Peyer's patch (tissue), 4 donors: ENCODE measurements around the gene ASCC2. TPM values are rescaled to one million over a fixed set of nuclear protein-coding genes. Genes with fewer than 3 reads are reported as not detected.
A peak's percentile ranks its signal among the peaks of the same experiment; 100 is the strongest.

ENCODE experiments used
- DNase-seq, 3 donors: peaks; one replicate each; pipeline ENCODE4 v3.0.0-alpha.2; 2017 to 2019
- H3K27ac ChIP-seq, 4 donors: fragments of 200-600 bp; sonication (generic); one replicate each; pipeline ENCODE4 v1.5.1; 2016 to 2019
- H3K27me3 ChIP-seq, 2 donors: fragments of 200-600 bp; sonication (generic); one replicate each; pipeline ENCODE4 v1.5.1; 2019
- H3K36me3 ChIP-seq, 3 donors: fragments of 200-600 bp; sonication (generic); one replicate each; pipeline ENCODE4 v1.5.1; 2016 to 2019
- H3K4me1 ChIP-seq, 4 donors: fragments of 200-600 bp; sonication (generic); one replicate each; pipeline ENCODE4 v1.5.1; 2016 to 2019
- H3K4me3 ChIP-seq, 4 donors: fragments of 200-600 bp; sonication (generic); 1 replicate in 3 of 4; 2 replicates in 1 of 4; pipeline ENCODE4 v1.5.1; 2016 to 2019; ENCODE audit warnings: mild to moderate bottlenecking in 1 of 4
- H3K9me3 ChIP-seq, 4 donors: fragments of 200-600 bp; sonication (generic); one replicate each; pipeline ENCODE4 v1.5.1; 2016 to 2019; ENCODE audit warnings: mild to moderate bottlenecking in 1 of 4
- POLR2A ChIP-seq, 2 donors: fragments of 450-650 bp; IDR thresholded peaks; one replicate each; pipeline ENCODE4 v1.5.1; 2017; ENCODE audit warnings: antibody characterized with exemption in 2 of 2, mild to moderate bottlenecking in 2 of 2, moderate library complexity in 2 of 2
- total RNA-seq, 4 donors: library from RNA; depleted of rRNA; stranded (reverse); fragments of >200 nt; gene quantifications; one replicate each; pipeline ENCODE4 v1.1.0, GENCODE V29; 2016
- TF ChIP-seq, protein P1 (sequence below), 6 experiments: fragments of 450-650 bp in 4 of 6; fragments of 200-600 bp in 2 of 6; sonication (generic) in 1 of 6; IDR thresholded peaks; one replicate each; pipeline ENCODE4 v1.5.1; 2017 to 2019; ENCODE audit warnings: antibody characterized with exemption in 6 of 6, mild to moderate bottlenecking in 3 of 6, moderate library complexity in 1 of 6

Gene ASCC2
- total RNA-seq, 4 donors from 2014 or later, result 47.5 to 91.6 (median 78.4) TPM

- H3K9me3 ChIP-seq, result no peaks in the 10 kb centered on the region
- H3K27ac ChIP-seq, result no peak overlapping the region
- no peak for DNase-seq
- no peaks in the 10 kb centered on the region for H3K27me3 ChIP-seq
- TF ChIP-seq POLR2A (IDR thresholded peaks at IDR 0.05), result no peak
- TF ChIP-seq, protein P1, sequence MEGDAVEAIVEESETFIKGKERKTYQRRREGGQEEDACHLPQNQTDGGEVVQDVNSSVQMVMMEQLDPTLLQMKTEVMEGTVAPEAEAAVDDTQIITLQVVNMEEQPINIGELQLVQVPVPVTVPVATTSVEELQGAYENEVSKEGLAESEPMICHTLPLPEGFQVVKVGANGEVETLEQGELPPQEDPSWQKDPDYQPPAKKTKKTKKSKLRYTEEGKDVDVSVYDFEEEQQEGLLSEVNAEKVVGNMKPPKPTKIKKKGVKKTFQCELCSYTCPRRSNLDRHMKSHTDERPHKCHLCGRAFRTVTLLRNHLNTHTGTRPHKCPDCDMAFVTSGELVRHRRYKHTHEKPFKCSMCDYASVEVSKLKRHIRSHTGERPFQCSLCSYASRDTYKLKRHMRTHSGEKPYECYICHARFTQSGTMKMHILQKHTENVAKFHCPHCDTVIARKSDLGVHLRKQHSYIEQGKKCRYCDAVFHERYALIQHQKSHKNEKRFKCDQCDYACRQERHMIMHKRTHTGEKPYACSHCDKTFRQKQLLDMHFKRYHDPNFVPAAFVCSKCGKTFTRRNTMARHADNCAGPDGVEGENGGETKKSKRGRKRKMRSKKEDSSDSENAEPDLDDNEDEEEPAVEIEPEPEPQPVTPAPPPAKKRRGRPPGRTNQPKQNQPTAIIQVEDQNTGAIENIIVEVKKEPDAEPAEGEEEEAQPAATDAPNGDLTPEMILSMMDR (IDR thresholded peaks at IDR 0.05), result no peak
- H3K36me3 ChIP-seq, result peaks cover 0 to 84% (median 0%) of the 10 kb centered on the region in 3 donors
- H3K4me1 ChIP-seq, result peaks cover 0 to 3% (median 0%) of the 10 kb centered on the region in 4 donors
- H3K4me3 ChIP-seq, result no peak overlapping the region
Observed at GRCh38 chr22:29816980-29817379, 21.1 kb downstream of the ASCC2 start.

DNA sequence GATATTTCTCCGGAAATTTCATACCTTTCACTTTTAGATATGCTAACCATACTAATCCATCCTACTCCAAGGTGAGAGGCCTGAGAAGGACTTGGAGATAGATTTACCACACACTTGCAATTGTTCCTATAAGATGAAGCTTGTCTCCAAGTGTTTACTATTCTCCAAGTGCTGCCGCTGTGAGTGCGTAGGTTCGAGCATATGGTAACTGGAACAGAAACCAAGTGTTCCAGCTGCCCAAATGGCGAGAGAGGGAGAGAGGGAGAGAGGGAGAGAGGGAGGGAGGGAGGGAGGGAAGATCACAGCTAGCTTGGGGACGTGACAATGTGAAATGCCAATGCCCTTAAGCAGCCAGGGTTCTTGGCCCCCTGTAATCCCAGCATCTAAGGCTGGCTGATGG is 21.5 kb downstream of the ASCC2 start:
- Histone ChIP-seq H3K4me3 (no peak overlapping the region), H3K9me3 (no peaks in the 10 kb centered on the region), H3K36me3 (peaks cover 0 to 84% (median 0%) of the 10 kb centered on the region in 3 donors), H3K27ac (no peak overlapping the region), H3K27me3 (no peaks in the 10 kb centered on the region), H3K4me1 (no peaks in the 10 kb centered on the region)
- TF ChIP-seq, protein P1 (IDR thresholded peaks at IDR 0.05), result no peak
- no peak for TF ChIP-seq POLR2A (IDR thresholded peaks at IDR 0.05)
- DNase-seq, result no peak

DNA sequence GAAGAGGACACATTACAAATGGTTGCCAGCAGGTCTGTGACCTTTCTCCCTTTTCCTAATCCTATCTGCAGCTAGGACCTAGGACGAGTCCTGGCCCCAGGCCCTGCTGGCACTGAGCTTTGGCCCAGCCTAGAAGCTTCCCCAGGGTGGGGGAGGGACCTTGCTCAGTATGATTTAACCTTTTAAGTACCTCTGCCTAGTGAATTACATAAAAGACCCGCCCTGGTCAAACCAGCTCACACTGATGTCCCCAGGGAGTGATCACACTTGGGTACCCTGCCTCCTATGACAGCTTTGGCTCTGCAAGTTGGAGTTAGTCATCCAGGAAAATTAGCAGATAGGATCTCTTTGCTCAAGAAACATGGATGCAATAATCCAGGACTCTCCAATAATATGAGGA is 21.9 kb downstream of the ASCC2 start:
- DNase-seq, result peak in 1 of 3 donors; percentile 49
- no peaks in the 10 kb centered on the region for H3K4me1 ChIP-seq
- H3K4me3 ChIP-seq, result no peak overlapping the region
- H3K27ac ChIP-seq, result no peak overlapping the region
- H3K27me3 ChIP-seq, result no peaks in the 10 kb centered on the region
- no peak for TF ChIP-seq POLR2A (IDR thresholded peaks at IDR 0.05)
- TF ChIP-seq, protein P1 (IDR thresholded peaks at IDR 0.05), result no peak
- no peaks in the 10 kb centered on the region for H3K9me3 ChIP-seq
- H3K36me3 ChIP-seq, result peaks cover 0 to 88% (median 0%) of the 10 kb centered on the region in 3 donors

- H3K9me3 ChIP-seq, result no peaks in the 10 kb centered on the region
- no peaks in the 10 kb centered on the region for H3K27me3 ChIP-seq
- DNase-seq, result no peak
- TF ChIP-seq, protein P1 (IDR thresholded peaks at IDR 0.05), result no peak
- no peak for TF ChIP-seq POLR2A (IDR thresholded peaks at IDR 0.05)
- no peaks in the 10 kb centered on the region for H3K4me1 ChIP-seq
- no peak overlapping the region for H3K4me3 ChIP-seq
- no peak overlapping the region for H3K27ac ChIP-seq
- H3K36me3 ChIP-seq, result peaks cover 0 to 88% (median 0%) of the 10 kb centered on the region in 3 donors
Observed at GRCh38 chr22:29815580-29815979, 22.5 kb downstream of the ASCC2 start.

GRCh38 chr22:29814003-29814402 is 24.1 kb downstream of the ASCC2 start:
- H3K27ac ChIP-seq, result no peak overlapping the region
- H3K36me3 ChIP-seq, result peaks cover 0 to 86% (median 0%) of the 10 kb centered on the region in 3 donors
- H3K4me1 ChIP-seq, result no peaks in the 10 kb centered on the region
- DNase-seq, result no peak
- TF ChIP-seq, protein P1 (IDR thresholded peaks at IDR 0.05), result no peak
- no peak for TF ChIP-seq POLR2A (IDR thresholded peaks at IDR 0.05)
- no peak overlapping the region for H3K4me3 ChIP-seq
- no peaks in the 10 kb centered on the region for H3K9me3 ChIP-seq
- H3K27me3 ChIP-seq, result no peaks in the 10 kb centered on the region

GRCh38 chr22:29813563-29813962 is 24.5 kb downstream of the ASCC2 start:
- Histone ChIP-seq H3K36me3 (peaks cover 0 to 86% (median 0%) of the 10 kb centered on the region in 3 donors), H3K27ac (no peak overlapping the region), H3K4me1 (no peaks in the 10 kb centered on the region), H3K9me3 (no peaks in the 10 kb centered on the region), H3K4me3 (no peak overlapping the region), H3K27me3 (no peaks in the 10 kb centered on the region)
- no peak for DNase-seq
- TF ChIP-seq POLR2A (IDR thresholded peaks at IDR 0.05), result no peak
- TF ChIP-seq, protein P1 (IDR thresholded peaks at IDR 0.05), result peak in 1 of 6 experiments; percentile 7
